BJ (cell line): ENCODE data around the gene HLF. TPM values are rescaled to one million over a fixed set of nuclear protein-coding genes. Genes with fewer than 3 reads are reported as not detected.

Source experiments
- CTCF ChIA-PET: fragments of 350-600 bp; formaldehyde crosslinking; extraction: SDS; loops from one replicate; lab custom pipeline; 2021; ENCODE audit warnings: antibody characterized with exemption, inconsistent platforms; lab: Yijun Ruan, JAX
- POLR2A ChIA-PET: fragments of 300-600 bp; sonication (Branson Sonifier 250); formaldehyde crosslinking; extraction: SDS; loops from one replicate; lab custom pipeline; 2021; ENCODE audit warnings: antibody characterized with exemption; lab: Charles Lee
- DNase-seq: peaks from one replicate; pipeline ENCODE4 v3.0.0-alpha.2; 2011; ENCODE audit warnings: low read depth
- H3K27me3 ChIP-seq: 2 replicates; pipeline ENCODE4 v1.6.0; 2011; ENCODE audit warnings: low read length; ENCODE audit not compliant: control insufficient read depth, insufficient read depth
- H3K36me3 ChIP-seq: 2 replicates; pipeline ENCODE4 v1.5.1; 2011; ENCODE audit warnings: low read length; ENCODE audit not compliant: control insufficient read depth, insufficient read depth
- H3K4me3 ChIP-seq: 2 replicates; pipeline ENCODE4 v1.5.1; 2011; ENCODE audit warnings: low read depth, mild to moderate bottlenecking, control low read depth, low read length
- CTCF ChIP-seq: IDR thresholded peaks from 2 replicates; pipeline ENCODE4 v1.5.1; 2011; ENCODE audit warnings: low read depth, mild to moderate bottlenecking, control low read depth, inconsistent platforms, low read length, moderate library complexity; ENCODE audit not compliant: insufficient read depth
- polyA plus RNA-seq: library from polyadenylated mRNA; depleted of rRNA; stranded (reverse); fragments of >200 nt; gene quantifications from 2 replicates; pipeline ENCODE4 v1.2.3, GENCODE V29; 2011

Gene HLF
- polyA plus RNA-seq, 1 experiment, result not detected

DNA sequence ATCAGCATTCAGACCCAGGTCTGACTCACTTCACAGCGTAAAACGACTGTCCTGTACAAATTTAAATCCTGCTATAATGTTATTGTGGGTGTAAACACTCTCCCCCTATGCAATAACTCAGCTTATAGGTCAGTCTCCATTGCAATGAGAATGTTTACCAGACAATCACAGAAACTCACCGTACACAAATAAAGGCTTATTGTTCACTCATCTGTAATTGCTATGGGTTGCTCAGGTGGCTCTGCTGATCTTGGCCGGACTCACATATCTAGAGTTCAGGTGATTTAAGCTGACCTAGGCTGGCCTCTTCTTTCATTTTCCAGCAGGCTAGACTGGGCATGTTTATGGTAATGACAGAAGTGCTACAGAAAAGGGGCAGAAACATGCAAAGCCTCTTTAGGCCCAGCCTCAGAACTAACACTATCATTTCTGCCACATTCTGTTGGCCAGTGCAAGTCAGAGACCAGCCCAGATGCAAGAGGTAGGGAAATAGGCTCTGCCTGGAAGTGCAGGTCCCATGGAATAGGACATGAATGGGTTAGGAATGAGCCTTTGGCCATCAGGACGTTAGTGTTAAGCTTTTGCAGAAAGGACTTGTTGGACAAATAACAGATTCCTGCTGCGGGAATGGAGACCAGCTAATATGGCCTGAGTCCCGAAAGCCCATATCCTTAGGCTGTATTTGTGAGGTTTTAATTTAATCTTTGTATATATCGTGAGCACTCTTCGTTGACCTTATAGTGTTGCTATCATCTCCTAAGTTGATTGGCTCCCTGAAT lies 44.0 kb downstream of the HLF start:
- ChIA-PET CTCF (interaction anchor here (0.6 to 1.9 kb wide), 5 partner anchors 26 to 317 kb away, joined by 3 to 8 read pairs (median 3); no protein-coding TSS in a partner anchor), POLR2A (no interaction called here)
- no peak for DNase-seq
- H3K36me3 ChIP-seq, result no peaks in the 10 kb centered on the region
- H3K4me3 ChIP-seq, result no peak overlapping the region
- H3K27me3 ChIP-seq, result no peaks in the 10 kb centered on the region
- no peak for TF ChIP-seq CTCF

GRCh38 chr17:55311767-55312375 lies 47.1 kb downstream of the HLF start:
- H3K4me3 ChIP-seq, result no peak overlapping the region
- ChIA-PET CTCF (interaction anchor here (0.6 kb wide), 1 partner anchor 46 kb away, joined by 5 read pairs; no protein-coding TSS in a partner anchor), POLR2A (no interaction called here)
- H3K36me3 ChIP-seq, result no peaks in the 10 kb centered on the region
- no peak for DNase-seq
- no peak for TF ChIP-seq CTCF
- no peaks in the 10 kb centered on the region for H3K27me3 ChIP-seq

DNA sequence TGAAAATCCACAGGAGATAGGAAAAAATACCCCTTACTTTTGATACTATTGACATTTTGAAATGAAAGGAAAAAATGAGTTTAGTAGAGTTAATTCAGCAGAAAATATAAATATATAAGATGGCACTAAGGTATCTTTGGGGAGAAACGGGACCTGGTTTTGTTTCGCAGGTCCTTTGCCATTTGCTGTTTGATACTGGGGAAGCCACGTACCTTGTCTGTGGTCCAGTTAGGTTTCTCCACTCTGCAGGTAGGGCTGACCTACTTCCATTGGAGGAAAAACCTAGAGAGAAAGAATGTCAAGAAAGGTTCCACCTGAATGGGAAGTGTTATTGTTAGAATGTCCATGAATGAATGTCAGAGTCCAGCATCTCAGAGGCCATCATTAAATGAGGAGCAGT lies 48.1 kb downstream of the HLF start:
- H3K4me3 ChIP-seq, result no peak overlapping the region
- CTCF ChIA-PET, result interaction anchor here (0.9 kb wide), 1 partner anchor 198 kb away, joined by 4 read pairs; no protein-coding TSS in a partner anchor
- no peak for TF ChIP-seq CTCF
- no peaks in the 10 kb centered on the region for H3K36me3 ChIP-seq
- no peak for DNase-seq
- H3K27me3 ChIP-seq, result no peaks in the 10 kb centered on the region
- POLR2A ChIA-PET, result no interaction called here

GRCh38 chr17:55314061-55314783 lies 49.5 kb downstream of the HLF start:
- no peaks in the 10 kb centered on the region for H3K36me3 ChIP-seq
- H3K4me3 ChIP-seq, result no peak overlapping the region
- no peak for DNase-seq
- CTCF ChIA-PET, result interaction anchor here (1.2 to 1.9 kb wide), 2 partner anchors 17 to 33 kb away, joined by 3 to 5 read pairs; no protein-coding TSS in a partner anchor
- no peaks in the 10 kb centered on the region for H3K27me3 ChIP-seq
- no peak for TF ChIP-seq CTCF
- POLR2A ChIA-PET, result no interaction called here
